Parathyroid adenoma (tissue), 2 donors: Measurements from ENCODE around the gene LEMD2.

Experiments used
- H2AFZ ChIP-seq: fragments of 300-600 bp; sonication (generic); one replicate; pipeline ENCODE4 v1.7.0; 2017; ENCODE audit warnings: antibody characterized with exemption, mild to moderate bottlenecking
- H3K27ac ChIP-seq: fragments of 300-600 bp; sonication (generic); one replicate; pipeline ENCODE4 v1.7.0; 2017
- H3K27me3 ChIP-seq: fragments of 300-600 bp; sonication (generic); one replicate; pipeline ENCODE4 v1.7.0; 2017; ENCODE audit warnings: low read length; ENCODE audit not compliant: control insufficient read depth, insufficient read depth
- H3K36me3 ChIP-seq: fragments of 300-600 bp; sonication (generic); one replicate; pipeline ENCODE4 v1.7.0; 2017; ENCODE audit warnings: low read length; ENCODE audit not compliant: control insufficient read depth, insufficient read depth
- H3K4me1 ChIP-seq: fragments of 300-600 bp; sonication (generic); one replicate; pipeline ENCODE4 v1.7.0; 2017; ENCODE audit warnings: control low read depth
- H3K4me2 ChIP-seq: fragments of 300-600 bp; sonication (generic); one replicate; pipeline ENCODE4 v1.7.0; 2017; ENCODE audit warnings: low read length
- H3K4me3 ChIP-seq: fragments of 300-600 bp; sonication (generic); one replicate; pipeline ENCODE4 v1.7.0; 2017; ENCODE audit warnings: low read depth, low read length
- H3K79me2 ChIP-seq: fragments of 300-600 bp; sonication (generic); one replicate; pipeline ENCODE4 v1.7.0; 2017; ENCODE audit warnings: control low read depth
- H3K9ac ChIP-seq: fragments of 300-600 bp; sonication (generic); one replicate; pipeline ENCODE4 v1.7.0; 2017; ENCODE audit warnings: mild to moderate bottlenecking
- H3K9me3 ChIP-seq: fragments of 300-600 bp; sonication (generic); one replicate; pipeline ENCODE4 v1.7.0; 2017; ENCODE audit warnings: low read length; ENCODE audit not compliant: control insufficient read depth
- TF ChIP-seq, protein P1 (sequence below): fragments of 300-600 bp; sonication (generic); IDR thresholded peaks from one replicate; pipeline ENCODE4 v1.7.0; 2017; ENCODE audit warnings: antibody characterized with exemption, mild to moderate bottlenecking
- donor health status: primary hyperparathyroidism.

The LEMD2 gene

DNA sequence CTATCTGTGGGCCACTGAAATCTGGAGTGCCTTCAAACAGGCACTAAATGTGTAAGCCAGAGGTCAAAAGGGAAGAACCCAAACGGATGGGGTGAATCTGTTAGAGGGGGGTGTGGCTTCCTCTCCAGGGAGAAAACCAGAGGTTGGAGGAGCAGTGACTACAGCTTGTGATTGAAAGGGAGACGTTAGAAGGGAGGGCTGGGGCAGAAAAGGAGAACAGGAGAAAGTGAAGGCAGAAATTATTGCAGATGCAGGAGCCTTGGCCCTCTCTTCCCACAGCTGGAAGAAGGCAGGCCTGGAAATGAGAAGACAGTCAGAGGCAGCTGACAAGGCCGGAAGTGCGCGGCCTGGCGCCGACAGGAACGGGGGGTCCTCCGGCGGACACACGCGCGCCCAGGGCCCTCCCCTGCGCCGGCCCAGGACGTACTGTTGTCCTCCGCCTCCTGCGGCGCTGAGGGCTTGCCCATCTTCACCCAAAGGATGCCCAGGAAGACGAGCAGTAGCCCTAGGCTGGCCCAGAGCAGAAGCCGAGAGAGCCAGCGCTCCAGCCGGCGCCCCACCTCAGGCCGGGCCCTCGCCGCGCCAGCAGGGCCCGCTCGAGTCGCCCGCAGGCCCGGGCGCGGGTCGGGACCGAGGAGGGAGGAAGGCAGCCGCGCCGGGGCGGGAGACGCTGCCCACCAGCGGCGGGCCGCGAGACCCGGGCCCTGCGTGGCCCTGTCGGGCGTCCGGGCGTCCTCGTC is 806 bp downstream of the LEMD2 start:
- Histone ChIP-seq H3K4me2 (peak overlapping the region; percentile 90), H3K4me1 (peaks cover 23% of the 10 kb centered on the region), H3K36me3 (no peaks in the 10 kb centered on the region), H2AFZ (peak overlapping the region; percentile 97), H3K9ac (peak overlapping the region; percentile 93), H3K79me2 (peaks cover 40% of the 10 kb centered on the region), H3K4me3 (peak overlapping the region; percentile 77), H3K9me3 (no peaks in the 10 kb centered on the region), H3K27ac (peak overlapping the region; percentile 85), H3K27me3 (no peaks in the 10 kb centered on the region)
- TF ChIP-seq, protein P1, sequence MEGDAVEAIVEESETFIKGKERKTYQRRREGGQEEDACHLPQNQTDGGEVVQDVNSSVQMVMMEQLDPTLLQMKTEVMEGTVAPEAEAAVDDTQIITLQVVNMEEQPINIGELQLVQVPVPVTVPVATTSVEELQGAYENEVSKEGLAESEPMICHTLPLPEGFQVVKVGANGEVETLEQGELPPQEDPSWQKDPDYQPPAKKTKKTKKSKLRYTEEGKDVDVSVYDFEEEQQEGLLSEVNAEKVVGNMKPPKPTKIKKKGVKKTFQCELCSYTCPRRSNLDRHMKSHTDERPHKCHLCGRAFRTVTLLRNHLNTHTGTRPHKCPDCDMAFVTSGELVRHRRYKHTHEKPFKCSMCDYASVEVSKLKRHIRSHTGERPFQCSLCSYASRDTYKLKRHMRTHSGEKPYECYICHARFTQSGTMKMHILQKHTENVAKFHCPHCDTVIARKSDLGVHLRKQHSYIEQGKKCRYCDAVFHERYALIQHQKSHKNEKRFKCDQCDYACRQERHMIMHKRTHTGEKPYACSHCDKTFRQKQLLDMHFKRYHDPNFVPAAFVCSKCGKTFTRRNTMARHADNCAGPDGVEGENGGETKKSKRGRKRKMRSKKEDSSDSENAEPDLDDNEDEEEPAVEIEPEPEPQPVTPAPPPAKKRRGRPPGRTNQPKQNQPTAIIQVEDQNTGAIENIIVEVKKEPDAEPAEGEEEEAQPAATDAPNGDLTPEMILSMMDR = no peak

DNA sequence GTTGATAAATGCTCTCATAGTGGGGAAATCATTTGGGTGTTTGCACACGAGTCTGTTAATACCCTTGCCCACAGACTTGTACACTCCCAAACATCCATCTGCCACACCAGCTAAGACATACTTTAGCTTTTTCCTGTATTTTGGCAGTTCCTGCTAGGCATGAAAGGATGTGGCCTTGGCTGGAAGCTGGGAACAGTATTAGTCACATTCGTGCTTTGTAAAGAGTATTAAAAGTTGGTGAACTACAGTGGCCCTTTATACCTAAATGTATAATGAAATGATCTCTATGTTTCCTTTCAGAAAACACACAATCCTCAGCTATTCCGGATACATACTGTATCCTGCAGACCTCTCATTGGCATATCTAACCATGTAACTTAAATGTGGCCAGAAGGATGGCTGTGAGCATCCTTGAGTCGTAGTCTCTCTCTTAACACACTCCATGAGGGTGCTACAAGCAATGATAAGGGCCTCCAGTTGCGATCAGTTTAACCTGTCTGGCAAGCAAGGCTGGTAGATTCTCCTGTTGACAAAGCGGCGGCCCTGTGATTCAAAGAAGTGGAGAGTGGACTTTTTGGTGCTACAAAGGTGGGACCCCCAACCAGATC is 1.5 kb downstream of the LEMD2 start:
- H3K79me2 ChIP-seq = peaks cover 44% of the 10 kb centered on the region
- H3K27ac ChIP-seq = peak overlapping the region; percentile 85
- peaks cover 23% of the 10 kb centered on the region for H3K4me1 ChIP-seq
- H3K4me2 ChIP-seq = peak overlapping the region; percentile 90
- no peaks in the 10 kb centered on the region for H3K9me3 ChIP-seq
- H2AFZ ChIP-seq = peak overlapping the region; percentile 97
- no peak overlapping the region for H3K9ac ChIP-seq
- H3K4me3 ChIP-seq = peak overlapping the region; percentile 77
- no peaks in the 10 kb centered on the region for H3K27me3 ChIP-seq
- TF ChIP-seq, protein P1 = no peak
- H3K36me3 ChIP-seq = no peaks in the 10 kb centered on the region

DNA sequence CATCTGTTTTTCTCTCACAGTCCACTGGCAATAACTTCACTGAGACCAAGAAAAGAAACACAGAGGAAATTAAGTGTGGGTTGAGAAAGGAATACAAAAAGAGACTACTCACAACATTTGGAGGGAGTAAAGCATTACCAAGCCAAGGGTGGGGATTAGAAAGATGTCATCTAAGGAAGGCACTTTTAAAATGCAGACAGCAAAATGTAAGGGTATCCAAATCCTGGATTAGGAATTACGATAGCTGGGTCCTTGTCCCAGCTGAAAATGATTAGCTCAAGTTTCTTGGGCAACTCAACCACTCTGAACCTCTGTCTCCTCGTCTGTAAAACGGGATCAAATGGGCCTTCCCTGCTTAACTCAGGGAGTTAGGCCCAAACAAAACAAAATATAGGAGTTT is 2.2 kb downstream of the LEMD2 start:
- Histone ChIP-seq H2AFZ (no peak overlapping the region), H3K4me2 (no peak overlapping the region), H3K9ac (no peak overlapping the region), H3K4me1 (peaks cover 23% of the 10 kb centered on the region), H3K36me3 (no peaks in the 10 kb centered on the region), H3K4me3 (no peak overlapping the region), H3K27ac (no peak overlapping the region), H3K9me3 (no peaks in the 10 kb centered on the region), H3K79me2 (peaks cover 48% of the 10 kb centered on the region), H3K27me3 (no peaks in the 10 kb centered on the region)
- TF ChIP-seq, protein P1 = no peak

DNA sequence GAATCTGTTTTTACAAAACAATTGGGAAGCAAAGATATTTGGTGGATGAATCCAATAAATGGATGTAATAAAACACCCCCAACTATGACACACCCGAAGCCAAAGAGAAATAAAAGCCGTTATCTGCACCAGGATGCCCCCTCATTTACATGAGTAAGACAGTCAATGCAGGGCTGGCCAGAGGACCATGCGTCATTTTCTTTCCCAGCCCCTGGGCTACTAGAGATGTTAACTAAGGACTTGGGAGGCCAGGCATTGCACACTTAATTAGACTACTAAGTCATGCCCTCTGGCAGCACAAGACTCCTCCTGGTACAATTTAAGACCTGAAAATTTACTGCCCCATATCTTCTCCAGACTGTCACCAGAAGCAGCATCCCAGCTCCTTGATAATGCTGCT is 3.2 kb downstream of the LEMD2 start:
- Histone ChIP-seq H3K4me1 (peaks cover 23% of the 10 kb centered on the region), H3K27me3 (no peaks in the 10 kb centered on the region), H3K4me2 (no peak overlapping the region), H3K4me3 (no peak overlapping the region), H3K9me3 (no peaks in the 10 kb centered on the region), H3K9ac (no peak overlapping the region), H3K79me2 (peaks cover 49% of the 10 kb centered on the region), H3K36me3 (no peaks in the 10 kb centered on the region), H2AFZ (no peak overlapping the region), H3K27ac (peak overlapping the region; percentile 11)
- TF ChIP-seq, protein P1 = no peak
